SK-N-SH (cell line): ENCODE measurements around the gene COL15A1. TPM values are rescaled to one million over a fixed set of nuclear protein-coding genes. Genes with fewer than 3 reads are reported as not detected.

ENCODE experiments used
- CTCF ChIA-PET: fragments of 300-600, 350-600 bp; formaldehyde crosslinking; extraction: SDS; loops from one replicate; lab custom pipeline; 2021; lab: Yijun Ruan, JAX
- POLR2A ChIA-PET: fragments of 350-600 bp; sonication (Branson Sonifier 250); formaldehyde crosslinking; extraction: SDS; loops from one replicate; lab custom pipeline; 2020; ENCODE audit warnings: antibody characterized with exemption, inconsistent platforms; lab: Yijun Ruan, JAX
- DNase-seq: peaks from one replicate; pipeline ENCODE4 v3.0.0; 2012
- H2AFZ ChIP-seq: fragments of 200-600 bp; sonication (generic); 2 replicates; pipeline ENCODE4 v1.8.1; 2016; ENCODE audit warnings: antibody characterized with exemption, mild to moderate bottlenecking, low read depth
- H3F3A ChIP-seq: fragments of 200-600 bp; sonication (generic); replicated peaks from 2 replicates; pipeline ENCODE3; 2016; ENCODE audit warnings: antibody characterized with exemption, mild to moderate bottlenecking; ENCODE audit not compliant: insufficient read depth
- H3K27ac ChIP-seq, 2 experiments: fragments of 200-500 bp in 1 of 2; fragments of 200-600 bp in 1 of 2; sonication (Bioruptor generic) in 1 of 2; sonication (generic), shearing (Covaris generic) in 1 of 2; 2 replicates each; pipeline versions ENCODE4 v1.5.1 to v1.6.1; 2014 to 2016; ENCODE audit warnings: low read depth in 2 of 2, inconsistent platforms in 1 of 2, low read length in 1 of 2, mild to moderate bottlenecking in 1 of 2, mixed read lengths in 1 of 2
- H3K27me3 ChIP-seq: fragments of 200-600 bp; sonication (generic), shearing (Covaris generic); 2 replicates; pipeline ENCODE4 v1.6.1; 2016; ENCODE audit warnings: mixed run types; ENCODE audit not compliant: insufficient read depth
- H3K36me3 ChIP-seq, 2 experiments: fragments of 200-500 bp in 1 of 2; fragments of 200-600 bp in 1 of 2; sonication (Bioruptor generic) in 1 of 2; sonication (generic) in 1 of 2; replicated peaks in 1 of 2; 2 replicates each; pipeline versions ENCODE3 to v1.5.1; 2014 to 2016; ENCODE audit warnings: low read length in 1 of 2, mild to moderate bottlenecking in 1 of 2; ENCODE audit not compliant: insufficient read depth in 2 of 2, control insufficient read depth in 1 of 2
- H3K4me1 ChIP-seq, 2 experiments: fragments of 200-500 bp in 1 of 2; fragments of 200-600 bp in 1 of 2; sonication (Bioruptor generic) in 1 of 2; sonication (generic), shearing (Covaris generic) in 1 of 2; 2 replicates each; pipeline versions ENCODE4 v1.5.1 to v1.6.1; 2014 to 2016; ENCODE audit warnings: low read depth in 1 of 2, low read length in 1 of 2, mixed run types in 1 of 2; ENCODE audit not compliant: insufficient read depth in 2 of 2, control insufficient read depth in 1 of 2
- H3K4me2 ChIP-seq: fragments of 200-600 bp; sonication (generic), shearing (Covaris generic); 2 replicates; pipeline ENCODE4 v1.6.1; 2017; ENCODE audit warnings: mixed run types
- H3K4me3 ChIP-seq, 2 experiments: fragments of 200-500 bp in 1 of 2; fragments of 200-600 bp in 1 of 2; sonication (Bioruptor generic) in 1 of 2; sonication (generic), shearing (Covaris generic) in 1 of 2; 2 replicates each; pipeline versions ENCODE4 v1.5.1 to v1.8.1; 2014 to 2016; ENCODE audit warnings: low read depth in 2 of 2, inconsistent platforms in 1 of 2, low read length in 1 of 2, mild to moderate bottlenecking in 1 of 2, mixed read lengths in 1 of 2, moderate library complexity in 1 of 2
- H3K79me2 ChIP-seq: fragments of 200-600 bp; sonication (generic); 2 replicates; pipeline ENCODE4 v1.8.1; 2017; ENCODE audit warnings: mild to moderate bottlenecking; ENCODE audit not compliant: insufficient read depth
- H3K9ac ChIP-seq: fragments of 200-600 bp; sonication (generic); 2 replicates; pipeline ENCODE4 v1.6.1; 2017; ENCODE audit warnings: mixed run types
- H3K9me2 ChIP-seq: fragments of 200-600 bp; sonication (generic); 2 replicates; pipeline ENCODE4 v1.6.1; 2017; ENCODE audit warnings: mixed run types
- H3K9me3 ChIP-seq: fragments of 200-600 bp; sonication (generic); 2 replicates; pipeline ENCODE4 v1.6.1; 2017; ENCODE audit warnings: mixed run types, mild to moderate bottlenecking, moderate library complexity
- H4K20me1 ChIP-seq: fragments of 200-600 bp; sonication (generic); 2 replicates; pipeline ENCODE4 v1.6.1; 2017; ENCODE audit warnings: mild to moderate bottlenecking, mixed run types; ENCODE audit not compliant: insufficient read depth
- ELF1 ChIP-seq: IDR thresholded peaks from 2 replicates; pipeline ENCODE4 v1.4.0; 2012
- FOSL2 ChIP-seq: IDR thresholded peaks from 2 replicates; pipeline ENCODE4 v1.4.0; 2012; ENCODE audit warnings: low read depth, mild to moderate bottlenecking, moderate library complexity, borderline replicate concordance
- FOXM1 ChIP-seq: IDR thresholded peaks from 2 replicates; pipeline ENCODE4 v1.4.0; 2012; ENCODE audit warnings: low read depth, mild to moderate bottlenecking
- GABPA ChIP-seq: IDR thresholded peaks from 2 replicates; pipeline ENCODE4 v1.4.0; 2012; ENCODE audit warnings: low read depth, mild to moderate bottlenecking
- GATA2 ChIP-seq: sonication (generic); formaldehyde crosslinking; IDR thresholded peaks from 2 replicates; pipeline ENCODE4 v1.5.0; 2020; ENCODE audit warnings: mild to moderate bottlenecking, missing genetic modification reagents
- MAX ChIP-seq: IDR thresholded peaks from 2 replicates; pipeline ENCODE4 v1.4.0; 2012; ENCODE audit warnings: low read depth
- MEF2A ChIP-seq: IDR thresholded peaks from 2 replicates; pipeline ENCODE4 v1.4.0; 2012; ENCODE audit warnings: low read depth, borderline replicate concordance
- MXI1 ChIP-seq: IDR thresholded peaks from 2 replicates; pipeline ENCODE4 v1.6.1; 2012; ENCODE audit warnings: mild to moderate bottlenecking, low read depth, low read length, improper control_type of control experiment
- NFIC ChIP-seq: IDR thresholded peaks from 2 replicates; pipeline ENCODE4 v1.4.0; 2012; ENCODE audit warnings: borderline replicate concordance
- NRF1 ChIP-seq: IDR thresholded peaks from 2 replicates; pipeline ENCODE4 v1.6.1; 2012; ENCODE audit warnings: low read depth, mild to moderate bottlenecking, low read length
- POLR2AphosphoS5 ChIP-seq: IDR thresholded peaks from 2 replicates; pipeline ENCODE4 v1.6.1; 2012; ENCODE audit warnings: low read depth, low read length
- RCOR1 ChIP-seq: fragments of 150-350 bp; IDR thresholded peaks from 2 replicates; pipeline ENCODE4 v1.6.1; 2017; ENCODE audit warnings: antibody characterized with exemption, low read length
- RFX5 ChIP-seq: IDR thresholded peaks from 2 replicates; pipeline ENCODE4 v1.6.1; 2012; ENCODE audit warnings: mild to moderate bottlenecking, improper control_type of control experiment, low read length
- TCF12 ChIP-seq: IDR thresholded peaks from 2 replicates; pipeline ENCODE4 v1.4.0; 2012
- USF2 ChIP-seq: fragments of 150-350 bp; IDR thresholded peaks from 2 replicates; pipeline ENCODE4 v1.6.1; 2017; ENCODE audit warnings: antibody characterized with exemption, low read length, low read depth, borderline replicate concordance
- YY1 ChIP-seq: IDR thresholded peaks from 2 replicates; pipeline ENCODE4 v1.4.0; 2012; ENCODE audit warnings: low read depth, mild to moderate bottlenecking
- WGBS: methylation state at CpG from one replicate; pipeline ENCODE4 v1.1.6; 2017; ENCODE audit warnings: low lambda C conversion rate; 5-methylcytosine and 5-hydroxymethylcytosine counted together
- polyA plus RNA-seq, 3 experiments: library from polyadenylated mRNA; depleted of rRNA; stranded (reverse); fragments of >200 nt; gene quantifications; 2 replicates each; pipeline ENCODE4 v1.2.3, GENCODE V29; 2012
- TF ChIP-seq, protein P1 (sequence below): fragments of 200-600 bp; sonication (generic); IDR thresholded peaks from 2 replicates; pipeline ENCODE4 v1.6.1; 2017; ENCODE audit warnings: antibody characterized with exemption, mild to moderate bottlenecking, moderate library complexity
- TF ChIP-seq, protein P2 (sequence below): IDR thresholded peaks from 2 replicates; pipeline ENCODE4 v1.4.0; 2012; ENCODE audit warnings: low read depth, borderline replicate concordance

COL15A1 gene
- polyA plus RNA-seq, 1 of the 3 experiments (the other 2 are of a cell fraction) = 0.84 TPM

DNA sequence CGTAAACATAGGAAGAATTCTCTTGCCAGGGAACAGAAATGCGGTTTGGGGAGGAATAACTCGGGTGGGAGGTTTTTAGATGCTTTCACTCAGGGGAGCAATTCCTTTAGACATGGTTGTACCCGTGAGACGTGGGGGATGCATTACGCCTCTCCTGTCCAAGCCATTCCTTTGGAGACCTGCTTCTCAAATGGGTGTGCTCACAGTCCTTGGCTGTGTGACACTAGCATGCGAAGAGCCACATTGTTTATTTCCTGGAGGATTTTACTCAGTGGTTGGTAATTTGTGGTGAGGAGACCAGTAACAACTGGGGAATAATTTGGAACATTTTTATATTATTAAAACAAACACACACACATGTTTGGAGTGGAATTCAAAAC, 18.5 kb downstream of the COL15A1 start:
- Histone ChIP-seq H3K9me3 (no peaks in the 10 kb centered on the region), H3K36me3 (no peaks in the 10 kb centered on the region), H3K27ac (no peak overlapping the region), H3K4me3 (no peak overlapping the region), H3F3A (peaks cover 15% of the 10 kb centered on the region), H3K27me3 (no peaks in the 10 kb centered on the region), H3K9ac (no peak overlapping the region), H3K9me2 (no peaks in the 10 kb centered on the region), H2AFZ (no peak overlapping the region), H3K4me2 (no peak overlapping the region), H4K20me1 (no peaks in the 10 kb centered on the region), H3K4me1 (peaks cover 0 to 4% of the 10 kb centered on the region in 2 experiments; a peak in 2 of 4 replicates), H3K79me2 (no peaks in the 10 kb centered on the region)
- WGBS = 66% methylated on average over 7 of the region's 7 CpGs
- no peak for TF ChIP-seq RCOR1
- no peak for TF ChIP-seq FOXM1
- no peak for TF ChIP-seq POLR2AphosphoS5
- TF ChIP-seq, protein P1, sequence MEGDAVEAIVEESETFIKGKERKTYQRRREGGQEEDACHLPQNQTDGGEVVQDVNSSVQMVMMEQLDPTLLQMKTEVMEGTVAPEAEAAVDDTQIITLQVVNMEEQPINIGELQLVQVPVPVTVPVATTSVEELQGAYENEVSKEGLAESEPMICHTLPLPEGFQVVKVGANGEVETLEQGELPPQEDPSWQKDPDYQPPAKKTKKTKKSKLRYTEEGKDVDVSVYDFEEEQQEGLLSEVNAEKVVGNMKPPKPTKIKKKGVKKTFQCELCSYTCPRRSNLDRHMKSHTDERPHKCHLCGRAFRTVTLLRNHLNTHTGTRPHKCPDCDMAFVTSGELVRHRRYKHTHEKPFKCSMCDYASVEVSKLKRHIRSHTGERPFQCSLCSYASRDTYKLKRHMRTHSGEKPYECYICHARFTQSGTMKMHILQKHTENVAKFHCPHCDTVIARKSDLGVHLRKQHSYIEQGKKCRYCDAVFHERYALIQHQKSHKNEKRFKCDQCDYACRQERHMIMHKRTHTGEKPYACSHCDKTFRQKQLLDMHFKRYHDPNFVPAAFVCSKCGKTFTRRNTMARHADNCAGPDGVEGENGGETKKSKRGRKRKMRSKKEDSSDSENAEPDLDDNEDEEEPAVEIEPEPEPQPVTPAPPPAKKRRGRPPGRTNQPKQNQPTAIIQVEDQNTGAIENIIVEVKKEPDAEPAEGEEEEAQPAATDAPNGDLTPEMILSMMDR = no peak
- no peak for TF ChIP-seq USF2
- no peak for TF ChIP-seq RFX5
- TF ChIP-seq, protein P2, sequence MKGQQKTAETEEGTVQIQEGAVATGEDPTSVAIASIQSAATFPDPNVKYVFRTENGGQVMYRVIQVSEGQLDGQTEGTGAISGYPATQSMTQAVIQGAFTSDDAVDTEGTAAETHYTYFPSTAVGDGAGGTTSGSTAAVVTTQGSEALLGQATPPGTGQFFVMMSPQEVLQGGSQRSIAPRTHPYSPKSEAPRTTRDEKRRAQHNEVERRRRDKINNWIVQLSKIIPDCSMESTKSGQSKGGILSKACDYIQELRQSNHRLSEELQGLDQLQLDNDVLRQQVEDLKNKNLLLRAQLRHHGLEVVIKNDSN = no peak
- TF ChIP-seq GATA2 (CRISPR knock-in tag) = no peak
- no peak for TF ChIP-seq FOSL2
- TF ChIP-seq TCF12 = no peak
- TF ChIP-seq MXI1 = no peak
- no peak for TF ChIP-seq GABPA
- TF ChIP-seq MEF2A = no peak
- TF ChIP-seq NFIC = no peak
- no peak for TF ChIP-seq ELF1
- TF ChIP-seq NRF1 = no peak
- no peak for TF ChIP-seq MAX
- no peak for TF ChIP-seq YY1
- no peak for DNase-seq
- CTCF ChIA-PET = interaction anchor here (1.2 kb wide), 1 partner anchor 13 kb away, joined by 4 read pairs; no protein-coding TSS in a partner anchor
- POLR2A ChIA-PET = no interaction called here
